Osteocyte (in vitro differentiated cells): ENCODE data around the gene PRKN. TPM values are rescaled to one million over a fixed set of nuclear protein-coding genes. Genes with fewer than 3 reads are reported as not detected.
A peak's percentile ranks its signal among the peaks of the same experiment; 100 is the strongest.

Source experiments
- DNase-seq: peaks from one replicate; pipeline ENCODE4 v3.0.0; 2021; ENCODE audit warnings: mixed read lengths; ENCODE audit not compliant: unreplicated experiment; ENCODE audit errors: extremely low spot score
- H3K27ac Mint-ChIP-seq: one replicate; pipeline ENCODE4 v1.8.0; 2021; ENCODE audit warnings: mild to moderate bottlenecking, mixed read lengths; ENCODE audit not compliant: unreplicated experiment
- H3K27me3 Mint-ChIP-seq: one replicate; pipeline ENCODE4 v1.8.0; 2021; ENCODE audit warnings: mixed read lengths; ENCODE audit not compliant: unreplicated experiment
- H3K36me3 Mint-ChIP-seq: one replicate; pipeline ENCODE4 v1.8.0; 2021; ENCODE audit warnings: mixed read lengths; ENCODE audit not compliant: unreplicated experiment
- H3K4me1 Mint-ChIP-seq: one replicate; pipeline ENCODE4 v1.8.0; 2021; ENCODE audit warnings: mixed read lengths; ENCODE audit not compliant: unreplicated experiment
- H3K4me3 Mint-ChIP-seq: one replicate; pipeline ENCODE4 v1.8.0; 2021; ENCODE audit warnings: mild to moderate bottlenecking, moderate library complexity, mixed read lengths; ENCODE audit not compliant: unreplicated experiment
- H3K9me3 Mint-ChIP-seq: one replicate; pipeline ENCODE4 v1.8.0; 2021; ENCODE audit warnings: mixed read lengths; ENCODE audit not compliant: unreplicated experiment
- CTCF ChIP-seq: fragments of 200-600 bp; sonication (generic); IDR thresholded peaks from 2 replicates; pipeline ENCODE4 v1.5.0; 2021; ENCODE audit warnings: antibody characterized with exemption, mild to moderate bottlenecking, moderate library complexity
- total RNA-seq: library from RNA; stranded (reverse); gene quantifications from 2 replicates; pipeline ENCODE4 v1.2.1, GENCODE V29; 2021

PRKN gene
- total RNA-seq, 1 donor from 2014 or later = 13.4 TPM

DNA sequence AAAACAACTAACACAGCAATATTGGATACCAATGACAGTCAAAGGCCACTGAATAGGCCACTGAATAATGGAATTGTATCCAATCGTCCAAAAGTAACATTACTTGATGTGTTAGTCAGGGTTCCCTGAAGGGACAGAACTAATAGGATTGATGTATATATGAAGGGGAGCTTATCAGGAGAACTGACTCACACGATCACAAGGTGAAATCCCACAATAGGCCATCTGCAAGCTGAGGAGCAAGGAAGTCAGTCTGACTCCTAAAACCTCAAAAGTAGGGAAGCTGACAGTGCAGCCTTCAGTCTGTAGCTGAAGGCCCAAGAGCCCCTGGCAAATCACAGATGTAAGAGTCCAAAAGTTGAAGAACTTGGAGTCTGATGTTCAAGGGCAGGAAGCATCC lies 571.4 kb downstream of the PRKN start:
- DNase-seq = no peak
- H3K4me1 Mint-ChIP-seq = peaks cover 42% of the 10 kb centered on the region
- TF ChIP-seq CTCF = no peak
- H3K36me3 Mint-ChIP-seq = no peaks in the 10 kb centered on the region
- H3K9me3 Mint-ChIP-seq = no peaks in the 10 kb centered on the region
- H3K27ac Mint-ChIP-seq = peak overlapping the region; percentile 69
- H3K27me3 Mint-ChIP-seq = no peaks in the 10 kb centered on the region
- no peak overlapping the region for H3K4me3 Mint-ChIP-seq

DNA sequence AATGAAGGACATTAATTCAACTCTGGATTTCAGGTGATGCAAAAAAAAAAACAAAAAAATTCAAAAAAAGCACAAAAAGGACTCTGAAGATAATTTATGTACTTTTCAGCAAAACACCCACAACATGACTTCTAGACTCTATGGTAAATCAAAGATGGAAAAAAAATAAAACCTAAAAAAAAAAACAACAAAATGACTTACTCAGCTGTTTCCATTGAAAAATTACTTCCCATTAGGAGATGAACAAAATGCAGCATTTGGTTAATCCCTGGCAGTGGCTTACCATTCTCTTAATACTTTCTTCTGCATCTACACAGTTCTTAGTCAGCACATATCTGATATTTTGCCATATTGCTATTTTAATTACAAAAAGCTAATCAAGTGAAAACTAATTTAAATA lies 572.6 kb downstream of the PRKN start:
- Mint-ChIP-seq H3K9me3 (no peaks in the 10 kb centered on the region), H3K27ac (peak overlapping the region; percentile 69), H3K27me3 (no peaks in the 10 kb centered on the region), H3K4me3 (no peak overlapping the region), H3K36me3 (no peaks in the 10 kb centered on the region), H3K4me1 (peaks cover 54% of the 10 kb centered on the region)
- no peak for DNase-seq
- TF ChIP-seq CTCF = no peak

DNA sequence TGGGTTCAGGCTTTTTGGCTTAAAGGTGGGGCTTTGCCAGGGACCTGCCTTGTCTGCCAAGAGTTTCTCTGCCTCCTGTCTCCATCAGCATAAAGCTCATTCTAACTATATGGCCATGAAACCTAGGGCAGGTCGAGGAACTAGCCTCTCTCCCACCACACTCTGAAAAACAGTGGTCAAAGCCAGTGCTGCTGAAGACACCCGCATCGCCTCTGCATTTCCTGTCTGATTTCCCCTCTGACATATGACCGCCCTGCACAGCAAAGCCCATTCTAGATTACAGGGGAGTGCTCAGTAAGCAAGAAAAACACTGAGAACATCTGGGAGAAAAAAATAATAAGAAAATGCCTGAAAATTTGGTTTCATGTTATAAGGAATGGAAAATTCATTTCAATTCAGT lies 573.6 kb downstream of the PRKN start:
- Mint-ChIP-seq H3K4me3 (no peak overlapping the region), H3K27me3 (no peaks in the 10 kb centered on the region), H3K36me3 (no peaks in the 10 kb centered on the region), H3K27ac (peak overlapping the region; percentile 7), H3K9me3 (no peaks in the 10 kb centered on the region), H3K4me1 (peaks cover 55% of the 10 kb centered on the region)
- DNase-seq = no peak
- TF ChIP-seq CTCF = no peak

- Mint-ChIP-seq H3K36me3 (no peaks in the 10 kb centered on the region), H3K4me1 (peaks cover 55% of the 10 kb centered on the region), H3K27ac (no peak overlapping the region), H3K9me3 (no peaks in the 10 kb centered on the region), H3K27me3 (no peaks in the 10 kb centered on the region), H3K4me3 (no peak overlapping the region)
- DNase-seq = no peak
- no peak for TF ChIP-seq CTCF
Measured at GRCh38 chr6:162153120-162153519, 574.4 kb downstream of the PRKN start.

DNA sequence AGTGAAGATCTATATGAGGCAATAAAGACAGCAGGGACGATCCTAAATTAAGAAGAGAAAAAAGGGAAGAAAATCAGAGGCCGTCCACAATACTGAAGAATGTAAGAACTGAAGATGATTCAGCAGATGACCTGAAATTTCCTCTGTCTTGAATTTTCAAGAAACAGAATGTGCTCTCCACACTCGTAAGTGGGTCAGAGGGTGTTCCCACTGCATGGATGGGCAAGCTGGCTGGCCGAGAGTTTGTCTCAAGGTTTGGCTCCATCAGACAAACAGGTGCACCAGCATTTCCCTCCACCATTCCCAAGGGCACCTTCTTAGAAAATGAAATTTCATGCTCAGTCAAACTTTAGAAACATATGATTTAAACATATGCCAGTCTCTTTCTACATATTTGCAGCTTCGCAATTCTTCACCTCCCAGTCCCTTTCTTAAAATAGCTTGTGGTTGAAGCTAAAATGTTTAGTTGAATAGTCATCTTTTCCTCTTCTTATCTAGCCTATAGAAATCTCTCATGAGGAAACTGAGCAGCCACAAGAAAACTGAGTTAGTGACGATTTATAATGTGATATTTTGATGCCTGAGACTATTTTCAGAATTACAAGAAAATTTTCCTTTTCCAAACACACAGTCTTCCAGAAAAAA lies 576.4 kb downstream of the PRKN start:
- Mint-ChIP-seq H3K4me1 (peaks cover 43% of the 10 kb centered on the region), H3K27me3 (no peaks in the 10 kb centered on the region), H3K27ac (peak overlapping the region; percentile 88), H3K4me3 (peak overlapping the region; percentile 53), H3K9me3 (no peaks in the 10 kb centered on the region), H3K36me3 (no peaks in the 10 kb centered on the region)
- no peak for DNase-seq
- no peak for TF ChIP-seq CTCF
